GOT3 (cell line): ENCODE results near the gene PAH.

Experiments
- DNase-seq: peaks from one replicate; lab custom pipeline; 2025; ENCODE audit warnings: mixed read lengths; lab: John Stamatoyannopoulos, UW

The PAH gene

GRCh38 chr12:102950107-102950949, 33.3 kb upstream of the PAH start:
- no peak for DNase-seq

GRCh38 chr12:102948941-102949352, 31.9 kb upstream of the PAH start:
- no peak for DNase-seq

- DNase-seq, result no peak
These were observed 29.0 kb upstream of the PAH start for GRCh38 chr12:102946042-102946441.

GRCh38 chr12:102939670-102940222, 22.7 kb upstream of the PAH start:
- no peak for DNase-seq

GRCh38 chr12:102939059-102939458, 22.0 kb upstream of the PAH start:
- no peak for DNase-seq

GRCh38 chr12:102933168-102933567, 16.1 kb upstream of the PAH start:
- no peak for DNase-seq

GRCh38 chr12:102927220-102927619, 10.2 kb upstream of the PAH start:
- DNase-seq, result no peak

GRCh38 chr12:102921240-102921639, 4.2 kb upstream of the PAH start:
- no peak for DNase-seq

- DNase-seq, result no peak
These were observed 3.2 kb upstream of the PAH start for GRCh38 chr12:102920271-102920670.

- no peak for DNase-seq
These were observed 1.8 kb upstream of the PAH start for GRCh38 chr12:102918840-102919239.

GRCh38 chr12:102916252-102917025, 605 bp downstream of the PAH start:
- DNase-seq, result no peak

GRCh38 chr12:102913453-102914226, 3.4 kb downstream of the PAH start:
- DNase-seq, result no peak

- DNase-seq, result no peak
These were observed 4.8 kb downstream of the PAH start for GRCh38 chr12:102912258-102912657.

GRCh38 chr12:102911320-102911719, 5.7 kb downstream of the PAH start:
- no peak for DNase-seq

- DNase-seq, result no peak
These were observed 6.3 kb downstream of the PAH start for GRCh38 chr12:102910792-102911191.

- DNase-seq, result no peak
These were observed 6.9 kb downstream of the PAH start for GRCh38 chr12:102910137-102910536.

- DNase-seq, result no peak
These were observed 9.1 kb downstream of the PAH start for GRCh38 chr12:102907918-102908317.

GRCh38 chr12:102905229-102905628, 11.8 kb downstream of the PAH start:
- no peak for DNase-seq

- no peak for DNase-seq
These were observed 13.6 kb downstream of the PAH start for GRCh38 chr12:102903337-102904007.

GRCh38 chr12:102902093-102902492, 15.0 kb downstream of the PAH start:
- no peak for DNase-seq

GRCh38 chr12:102900389-102900788, 16.7 kb downstream of the PAH start:
- DNase-seq, result no peak

GRCh38 chr12:102896067-102896466, 21.0 kb downstream of the PAH start:
- no peak for DNase-seq
